GM19438 (cell line): ENCODE results near the gene CLMN.

ENCODE experiments used
- ATAC-seq: cut with Tn5 transposase; IDR thresholded peaks from one replicate; pipeline ENCODE4 v1.9.1; 2021; ENCODE audit warnings: low read depth; ENCODE audit not compliant: unreplicated experiment

Gene CLMN

GRCh38 chr14:95321693-95322455 is 2.2 kb upstream of the CLMN start:
- no peak for ATAC-seq

- no peak for ATAC-seq
Measured at GRCh38 chr14:95320955-95321600, 1.4 kb upstream of the CLMN start.

- no peak for ATAC-seq
Measured at GRCh38 chr14:95320078-95320895, 579 bp upstream of the CLMN start.

GRCh38 chr14:95318399-95319311 is 1.1 kb downstream of the CLMN start:
- no peak for ATAC-seq

- no peak for ATAC-seq
Measured at GRCh38 chr14:95317817-95318343, 1.8 kb downstream of the CLMN start.

- ATAC-seq: no peak
Measured at GRCh38 chr14:95316821-95317220, 2.9 kb downstream of the CLMN start.

- ATAC-seq: no peak
Measured at GRCh38 chr14:95315579-95315978, 4.1 kb downstream of the CLMN start.

GRCh38 chr14:95315156-95315555 is 4.6 kb downstream of the CLMN start:
- ATAC-seq: no peak

GRCh38 chr14:95314609-95315008 is 5.1 kb downstream of the CLMN start:
- peak; percentile 47 for ATAC-seq

- ATAC-seq: no peak
Measured at GRCh38 chr14:95313707-95314106, 6.0 kb downstream of the CLMN start.

GRCh38 chr14:95313190-95313589 is 6.5 kb downstream of the CLMN start:
- ATAC-seq: no peak

- ATAC-seq: no peak
Measured at GRCh38 chr14:95312311-95312710, 7.4 kb downstream of the CLMN start.

- ATAC-seq: no peak
Measured at GRCh38 chr14:95311752-95312151, 8.0 kb downstream of the CLMN start.

- ATAC-seq: no peak
Measured at GRCh38 chr14:95310635-95311380, 8.9 kb downstream of the CLMN start.

- no peak for ATAC-seq
Measured at GRCh38 chr14:95309261-95310051, 10.3 kb downstream of the CLMN start.

- ATAC-seq: no peak
Measured at GRCh38 chr14:95308073-95308472, 11.6 kb downstream of the CLMN start.

- no peak for ATAC-seq
Measured at GRCh38 chr14:95307402-95308041, 12.2 kb downstream of the CLMN start.

- no peak for ATAC-seq
Measured at GRCh38 chr14:95305940-95306339, 13.8 kb downstream of the CLMN start.
